Measurements from ENCODE around the gene ALG14.
"Not testable (repeated sequence)": the region's sequence is repeated elsewhere in the genome, so short reads cannot be mapped to it uniquely, and the experiment has no call there.

ALG14 gene

DNA sequence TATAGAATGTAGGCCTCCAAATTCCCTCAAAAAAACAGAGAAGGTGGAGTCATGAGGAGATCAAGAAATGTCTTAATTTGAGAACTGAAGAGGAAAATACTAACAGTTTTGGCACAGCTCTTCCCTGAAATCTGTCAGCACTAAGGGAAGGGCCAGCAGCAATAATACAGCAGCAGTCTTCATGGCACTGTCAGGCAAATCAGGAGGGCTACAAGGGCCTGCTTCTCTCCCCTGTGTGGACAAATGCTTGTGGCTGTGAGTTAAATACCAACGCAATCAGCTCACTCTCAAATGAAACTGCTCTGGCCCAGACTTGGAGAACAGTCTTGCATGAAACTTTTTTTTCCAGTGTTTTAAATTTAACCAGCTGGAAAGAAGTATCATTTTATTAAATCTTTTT lies 125.3 kb downstream of the ALG14 start:
- H3K9me3 ChIP-seq (ENCODE audit: insufficient read depth, low read length) = no peaks in the 10 kb centered on the region
- no peak overlapping the region for H3K9ac ChIP-seq (ENCODE audit: low read length)
- TF ChIP-seq EZH2phosphoT487 (IDR thresholded peaks at IDR 0.05; ENCODE audit: low read depth) = no peak
- TF ChIP-seq, protein P1, sequence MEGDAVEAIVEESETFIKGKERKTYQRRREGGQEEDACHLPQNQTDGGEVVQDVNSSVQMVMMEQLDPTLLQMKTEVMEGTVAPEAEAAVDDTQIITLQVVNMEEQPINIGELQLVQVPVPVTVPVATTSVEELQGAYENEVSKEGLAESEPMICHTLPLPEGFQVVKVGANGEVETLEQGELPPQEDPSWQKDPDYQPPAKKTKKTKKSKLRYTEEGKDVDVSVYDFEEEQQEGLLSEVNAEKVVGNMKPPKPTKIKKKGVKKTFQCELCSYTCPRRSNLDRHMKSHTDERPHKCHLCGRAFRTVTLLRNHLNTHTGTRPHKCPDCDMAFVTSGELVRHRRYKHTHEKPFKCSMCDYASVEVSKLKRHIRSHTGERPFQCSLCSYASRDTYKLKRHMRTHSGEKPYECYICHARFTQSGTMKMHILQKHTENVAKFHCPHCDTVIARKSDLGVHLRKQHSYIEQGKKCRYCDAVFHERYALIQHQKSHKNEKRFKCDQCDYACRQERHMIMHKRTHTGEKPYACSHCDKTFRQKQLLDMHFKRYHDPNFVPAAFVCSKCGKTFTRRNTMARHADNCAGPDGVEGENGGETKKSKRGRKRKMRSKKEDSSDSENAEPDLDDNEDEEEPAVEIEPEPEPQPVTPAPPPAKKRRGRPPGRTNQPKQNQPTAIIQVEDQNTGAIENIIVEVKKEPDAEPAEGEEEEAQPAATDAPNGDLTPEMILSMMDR (IDR thresholded peaks at IDR 0.05; ENCODE audit: low read depth, low read length) = no peak
- no peaks in the 10 kb centered on the region for H3K27me3 ChIP-seq (ENCODE audit: low read depth, low read length)
- peaks cover 5% of the 10 kb centered on the region; the same call in 1 of the 2 replicates for H3K4me1 ChIP-seq (ENCODE audit: low read length)
- H2AFZ ChIP-seq (ENCODE audit: low read depth, low read length) = no peak overlapping the region
- H3K4me3 ChIP-seq (ENCODE audit: low read length) = no peak overlapping the region
- no peak overlapping the region for H3K27ac ChIP-seq (ENCODE audit: low read length)
- no peaks in the 10 kb centered on the region for H4K20me1 ChIP-seq (ENCODE audit: insufficient read depth, low read length)
- H3K4me2 ChIP-seq (ENCODE audit: low read length) = no peak overlapping the region
- H3K36me3 ChIP-seq (replicated peaks; ENCODE audit: low read depth, low read length) = no peaks in the 10 kb centered on the region
- no peaks in the 10 kb centered on the region for H3K79me2 ChIP-seq (ENCODE audit: low read length)

DNA sequence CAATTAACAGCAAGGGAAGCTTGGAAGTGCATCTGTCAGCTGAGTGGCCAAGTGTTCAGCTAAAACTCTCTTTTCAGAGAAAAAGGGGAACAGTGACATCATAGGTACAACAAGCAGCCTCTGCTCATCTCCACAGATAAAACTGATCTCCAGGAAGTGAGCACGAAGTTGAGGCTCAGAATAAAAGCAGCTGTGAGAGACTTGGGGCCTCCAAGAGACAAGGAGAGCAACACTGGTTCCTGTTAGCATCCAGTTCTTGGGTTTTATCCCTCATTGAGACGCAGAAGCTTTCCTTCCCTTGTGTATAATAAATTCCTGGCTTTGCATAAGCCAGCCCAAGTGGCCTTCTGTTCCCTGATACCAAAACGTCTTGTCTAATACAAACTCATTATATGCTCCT lies 125.9 kb downstream of the ALG14 start:
- no peak overlapping the region for H3K9ac ChIP-seq (ENCODE audit: low read length)

DNA sequence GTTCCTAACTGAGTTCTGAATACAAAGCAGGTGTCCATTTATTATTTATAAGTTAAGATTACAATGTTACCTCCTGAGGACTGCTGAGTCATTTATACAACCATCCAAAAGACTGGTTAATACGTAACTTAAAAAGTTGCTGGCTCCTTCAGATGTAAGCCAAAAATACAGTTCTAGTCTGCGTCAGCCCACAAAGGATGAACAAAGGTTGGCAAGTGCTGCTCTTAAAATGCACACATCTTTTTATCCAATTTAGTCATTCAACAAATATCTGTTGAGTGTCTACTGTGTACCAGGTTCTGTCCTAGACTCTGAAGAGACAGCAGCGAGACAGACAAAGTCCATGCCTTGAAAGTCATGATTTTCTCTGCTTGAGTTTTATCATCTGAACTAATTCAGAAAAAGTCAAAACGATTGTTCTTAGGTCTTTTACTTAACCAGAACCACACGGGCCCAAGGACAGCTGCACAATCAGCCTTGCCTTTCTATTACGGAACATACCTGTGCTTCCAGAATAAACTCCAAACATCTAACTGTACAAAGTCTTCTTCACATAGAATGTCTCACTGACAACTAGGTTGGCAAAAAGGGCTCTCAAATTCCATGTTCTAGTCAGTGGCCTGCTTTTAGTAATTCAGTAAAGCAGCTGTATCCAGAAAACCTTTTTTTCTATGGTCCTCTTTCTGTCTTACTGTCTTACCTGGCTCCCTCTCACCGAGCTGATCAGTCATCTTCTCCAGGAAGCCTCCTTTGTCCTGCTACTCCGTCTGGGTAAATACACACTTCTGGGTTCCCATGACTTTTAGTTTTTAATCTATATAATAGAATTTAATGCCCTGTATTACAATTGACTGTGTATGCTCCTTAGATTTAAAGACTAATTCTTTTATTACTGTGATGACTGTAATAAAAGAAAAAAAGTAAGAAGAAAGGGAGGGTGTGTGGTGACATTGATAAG lies 130.3 kb downstream of the ALG14 start:
- TF ChIP-seq, protein P1 (IDR thresholded peaks at IDR 0.05; ENCODE audit: low read depth, low read length) = no peak
- no peak for TF ChIP-seq EZH2phosphoT487 (IDR thresholded peaks at IDR 0.05; ENCODE audit: low read depth)
- Histone ChIP-seq H3K9me3 (ENCODE audit: insufficient read depth, low read length) (no peaks in the 10 kb centered on the region), H4K20me1 (ENCODE audit: insufficient read depth, low read length) (no peaks in the 10 kb centered on the region), H3K36me3 (replicated peaks; ENCODE audit: low read depth, low read length) (no peaks in the 10 kb centered on the region), H3K9ac (ENCODE audit: low read length) (no peak overlapping the region), H3K27ac (ENCODE audit: low read length) (no peak overlapping the region), H3K27me3 (ENCODE audit: low read depth, low read length) (no peaks in the 10 kb centered on the region), H3K79me2 (ENCODE audit: low read length) (no peaks in the 10 kb centered on the region), H3K4me2 (ENCODE audit: low read length) (no peak overlapping the region), H3K4me3 (ENCODE audit: low read length) (no peak overlapping the region), H3K4me1 (ENCODE audit: low read length) (peaks cover 5% of the 10 kb centered on the region; the same call in 1 of the 2 replicates), H2AFZ (ENCODE audit: low read depth, low read length) (no peak overlapping the region; the same call in 1 of the 2 replicates)

More for the DNA sequence above, 125.9 kb downstream of the ALG14 start:
- peak overlapping the region; percentile 77 for H2AFZ ChIP-seq (ENCODE audit: low read depth, low read length)
- no peak overlapping the region for H3K27ac ChIP-seq (ENCODE audit: low read length)
- no peaks in the 10 kb centered on the region for H3K36me3 ChIP-seq (replicated peaks; ENCODE audit: low read depth, low read length)
- no peaks in the 10 kb centered on the region for H3K79me2 ChIP-seq (ENCODE audit: low read length)
- H3K27me3 ChIP-seq (ENCODE audit: low read depth, low read length) = no peaks in the 10 kb centered on the region
- H3K4me3 ChIP-seq (ENCODE audit: low read length) = no peak overlapping the region
- H3K4me2 ChIP-seq (ENCODE audit: low read length) = peak overlapping the region; percentile 27; the same call in 1 of the 2 replicates
- peaks cover 5% of the 10 kb centered on the region; the same call in 1 of the 2 replicates for H3K4me1 ChIP-seq (ENCODE audit: low read length)
- H3K9me3 ChIP-seq (ENCODE audit: insufficient read depth, low read length) = no peaks in the 10 kb centered on the region
- TF ChIP-seq, protein P1 (IDR thresholded peaks at IDR 0.05; ENCODE audit: low read depth, low read length) = no peak
- TF ChIP-seq EZH2phosphoT487 (IDR thresholded peaks at IDR 0.05; ENCODE audit: low read depth) = no peak
- no peaks in the 10 kb centered on the region for H4K20me1 ChIP-seq (ENCODE audit: insufficient read depth, low read length)

DNA sequence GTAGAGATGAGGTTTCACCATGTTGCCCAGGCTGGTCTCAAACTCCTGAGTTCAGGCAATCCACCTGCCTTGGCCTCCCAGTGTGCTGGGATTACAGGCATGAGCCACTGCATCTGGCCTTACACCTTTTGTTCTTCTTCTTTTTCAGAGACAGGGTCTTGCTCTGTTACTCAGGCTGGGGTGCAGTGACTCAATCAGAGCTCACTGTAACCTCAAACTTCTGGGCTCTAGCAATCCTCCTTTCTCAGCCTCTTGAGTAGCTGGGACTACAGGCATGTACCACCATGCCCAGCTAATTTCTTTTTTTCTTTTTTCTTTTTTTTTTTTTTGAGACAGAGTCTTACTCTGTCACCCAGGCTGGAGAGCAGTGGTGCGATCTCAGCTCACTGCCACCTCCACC lies 131.3 kb downstream of the ALG14 start:
- H3K4me2 ChIP-seq (ENCODE audit: low read length); H3K27ac ChIP-seq (ENCODE audit: low read length); H3K79me2 ChIP-seq (ENCODE audit: low read length); H3K27me3 ChIP-seq (ENCODE audit: low read depth, low read length); H3K36me3 ChIP-seq (replicated peaks; ENCODE audit: low read depth, low read length); H3K9ac ChIP-seq (ENCODE audit: low read length); H2AFZ ChIP-seq (ENCODE audit: low read depth, low read length); H3K4me1 ChIP-seq (ENCODE audit: low read length); H4K20me1 ChIP-seq (ENCODE audit: insufficient read depth, low read length); H3K4me3 ChIP-seq (ENCODE audit: low read length); H3K9me3 ChIP-seq (ENCODE audit: insufficient read depth, low read length): not testable (repeated sequence)
